Trophoblast cell (in vitro differentiated cells and primary cell): ENCODE data around the gene MAP3K20.
"Not testable (repeated sequence)": the region's sequence is repeated elsewhere in the genome, so short reads cannot be mapped to it uniquely, and the experiment has no call there.

ENCODE experiments used
- DNase-seq, 2 donors: peaks; one replicate each; pipeline ENCODE4 v3.0.0-alpha.2; 2016
- H2AFZ ChIP-seq: 2 replicates; pipeline ENCODE4 v1.6.1; 2013; ENCODE audit warnings: low read length, moderate library complexity, mild to moderate bottlenecking; ENCODE audit not compliant: insufficient read depth, poor library complexity
- H2AK5ac ChIP-seq: 2 replicates; pipeline ENCODE4 v1.6.1; 2013; ENCODE audit warnings: mild to moderate bottlenecking, low read length
- H2BK120ac ChIP-seq: 2 replicates; pipeline ENCODE4 v1.6.1; 2013; ENCODE audit warnings: low read length, mild to moderate bottlenecking, moderate library complexity; ENCODE audit not compliant: insufficient read depth, poor library complexity
- H2BK12ac ChIP-seq: 2 replicates; pipeline ENCODE4 v1.6.1; 2013; ENCODE audit warnings: mild to moderate bottlenecking, low read length, moderate library complexity
- H2BK5ac ChIP-seq: 2 replicates; pipeline ENCODE4 v1.6.1; 2013; ENCODE audit warnings: low read length, low read depth, moderate library complexity, mild to moderate bottlenecking; ENCODE audit not compliant: poor library complexity
- H3K14ac ChIP-seq: 2 replicates; pipeline ENCODE4 v1.6.1; 2013; ENCODE audit warnings: mild to moderate bottlenecking, low read length
- H3K18ac ChIP-seq: 2 replicates; pipeline ENCODE4 v1.6.1; 2013; ENCODE audit warnings: mild to moderate bottlenecking, low read length
- H3K23ac ChIP-seq: 2 replicates; pipeline ENCODE4 v1.6.1; 2013; ENCODE audit warnings: low read length
- H3K27ac ChIP-seq: 2 replicates; pipeline ENCODE4 v1.5.1; 2013; ENCODE audit warnings: low read depth, mild to moderate bottlenecking, inconsistent platforms, low read length, moderate library complexity
- H3K27me3 ChIP-seq: 2 replicates; pipeline ENCODE4 v1.6.1; 2013; ENCODE audit warnings: inconsistent platforms, mild to moderate bottlenecking, low read length, moderate library complexity; ENCODE audit not compliant: insufficient read depth
- H3K36me3 ChIP-seq, 2 experiments: 1 replicate in 1 of 2; 2 replicates in 1 of 2; pipeline ENCODE4 v1.6.1; 2013; ENCODE audit warnings: low read length in 2 of 2, mild to moderate bottlenecking in 2 of 2, moderate library complexity in 1 of 2; ENCODE audit not compliant: insufficient read depth in 2 of 2, control insufficient read depth in 1 of 2
- H3K4ac ChIP-seq: 2 replicates; pipeline ENCODE4 v1.6.1; 2013; ENCODE audit warnings: low read depth, mild to moderate bottlenecking, low read length, moderate library complexity
- H3K4me1 ChIP-seq, 2 experiments: 1 replicate in 1 of 2; 2 replicates in 1 of 2; pipeline ENCODE4 v1.6.1; 2013; ENCODE audit warnings: low read length in 2 of 2, mild to moderate bottlenecking in 2 of 2, moderate library complexity in 1 of 2; ENCODE audit not compliant: insufficient read depth in 2 of 2, control insufficient read depth in 1 of 2
- H3K4me2 ChIP-seq: 2 replicates; pipeline ENCODE4 v1.6.1; 2013; ENCODE audit warnings: inconsistent platforms, mild to moderate bottlenecking, low read length, moderate library complexity
- H3K4me3 ChIP-seq: 2 replicates; pipeline ENCODE4 v1.5.1; 2013; ENCODE audit warnings: mild to moderate bottlenecking, low read depth, low read length, inconsistent platforms
- H3K79me1 ChIP-seq: one replicate; pipeline ENCODE4 v1.6.1; 2013; ENCODE audit warnings: low read length
- H3K79me2 ChIP-seq: 2 replicates; pipeline ENCODE4 v1.6.1; 2013; ENCODE audit warnings: low read length, mild to moderate bottlenecking; ENCODE audit not compliant: control insufficient read depth, insufficient read depth, poor library complexity
- H3K9ac ChIP-seq: 2 replicates; pipeline ENCODE4 v1.6.1; 2013; ENCODE audit warnings: mild to moderate bottlenecking, low read length
- H3K9me3 ChIP-seq: 2 replicates; pipeline ENCODE4 v1.6.1; 2013; ENCODE audit warnings: low read depth, mild to moderate bottlenecking, control low read depth, inconsistent platforms, low read length; ENCODE audit not compliant: insufficient read depth
- H4K12ac ChIP-seq: 2 replicates; pipeline ENCODE4 v1.6.1; 2013; ENCODE audit warnings: low read depth, mild to moderate bottlenecking, low read length, moderate library complexity
- H4K8ac ChIP-seq: 2 replicates; pipeline ENCODE4 v1.6.1; 2013; ENCODE audit warnings: low read depth, mild to moderate bottlenecking, low read length, moderate library complexity
- H4K91ac ChIP-seq: one replicate; pipeline ENCODE4 v1.6.1; 2013; ENCODE audit warnings: low read depth, mild to moderate bottlenecking, low read length, moderate library complexity
- WGBS: extraction: QIAGEN DNeasy Blood & Tissue Kit; methylation state at CpG from one replicate; pipeline ENCODE4 v1.1.7; 2013; ENCODE audit warnings: missing lambda C conversion rate; ENCODE audit not compliant: insufficient read length, insufficient coverage; ENCODE audit errors: extremely low coverage; 5-methylcytosine and 5-hydroxymethylcytosine counted together

The MAP3K20 gene

DNA sequence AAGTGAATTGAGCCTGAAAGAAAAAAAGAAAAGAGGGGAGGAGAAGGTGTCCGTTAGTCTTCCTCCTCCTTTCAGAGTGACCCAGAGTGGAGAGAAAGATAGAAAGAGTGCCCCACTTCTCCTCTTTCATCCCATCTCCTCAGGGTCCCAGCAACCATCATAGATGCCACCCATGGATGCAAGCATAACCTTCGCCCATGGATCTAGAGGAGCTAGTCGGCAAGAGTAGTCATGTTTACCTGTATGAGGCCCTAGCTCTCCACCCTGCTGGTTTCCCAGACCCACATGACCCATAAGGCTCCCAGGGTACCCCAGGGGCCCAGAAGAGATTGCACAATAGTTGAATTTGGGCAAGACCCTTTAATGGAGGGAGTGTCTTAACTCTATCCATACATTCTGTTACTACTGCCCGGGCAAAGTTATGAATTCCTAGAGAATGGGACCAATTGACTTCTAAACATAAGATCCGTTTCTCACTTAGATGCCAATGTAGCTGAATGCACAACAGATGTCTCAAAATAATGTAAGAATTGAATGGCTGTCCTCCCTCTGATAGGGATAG, 223.0 kb downstream of the MAP3K20 start:
- no peak overlapping the region for H3K27ac ChIP-seq
- H3K4me1 ChIP-seq: no peaks in the 10 kb centered on the region
- no peaks in the 10 kb centered on the region for H3K27me3 ChIP-seq
- no peaks in the 10 kb centered on the region for H3K79me2 ChIP-seq
- no peak overlapping the region for H4K8ac ChIP-seq
- H2BK12ac ChIP-seq: no peak overlapping the region
- peaks cover 10% of the 10 kb centered on the region for H3K9me3 ChIP-seq
- H3K36me3 ChIP-seq: peaks cover 0 to 4% of the 10 kb centered on the region in 2 experiments
- no peak overlapping the region for H4K91ac ChIP-seq
- no peak overlapping the region for H3K9ac ChIP-seq
- H3K79me1 ChIP-seq: no peaks in the 10 kb centered on the region
- H3K23ac ChIP-seq: no peak overlapping the region
- no peak overlapping the region for H2AFZ ChIP-seq
- no peak overlapping the region for H3K4ac ChIP-seq
- WGBS: no CpG with 5 or more reads among the region's 5 CpGs
- no peak overlapping the region for H3K14ac ChIP-seq
- no peak overlapping the region for H3K4me3 ChIP-seq
- H2BK120ac ChIP-seq: no peak overlapping the region
- no peak for DNase-seq
- no peak overlapping the region for H2BK5ac ChIP-seq
- no peak overlapping the region for H2AK5ac ChIP-seq
- H3K18ac ChIP-seq: no peak overlapping the region
- no peak overlapping the region for H3K4me2 ChIP-seq
- no peak overlapping the region for H4K12ac ChIP-seq

DNA sequence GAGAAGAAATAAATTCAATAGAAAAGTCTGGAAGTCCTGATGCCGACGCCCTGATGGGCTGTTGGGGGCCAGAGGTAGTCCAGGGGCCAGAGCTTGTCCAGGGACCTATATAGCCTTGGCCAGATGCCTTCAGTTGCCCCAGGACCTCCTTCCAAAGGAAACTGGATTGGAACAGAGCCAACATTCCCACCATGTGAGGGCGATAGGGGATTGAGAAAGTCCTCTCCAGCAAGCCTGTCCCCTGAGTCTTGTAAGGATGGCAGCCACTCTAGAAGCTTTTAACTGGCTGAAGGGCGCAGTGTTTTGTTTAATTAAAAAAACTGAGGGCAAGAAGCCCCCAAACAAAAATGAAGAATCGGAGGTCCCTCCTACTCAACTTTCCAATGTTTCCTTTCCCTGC, 224.1 kb downstream of the MAP3K20 start:
- Histone ChIP-seq H2BK5ac (no peak overlapping the region), H3K79me1 (no peaks in the 10 kb centered on the region), H2AK5ac (no peak overlapping the region), H2BK120ac (peak overlapping the region; percentile 57), H3K4me3 (no peak overlapping the region), H3K23ac (no peak overlapping the region), H2BK12ac (no peak overlapping the region), H3K4ac (no peak overlapping the region), H3K4me1 (no peaks in the 10 kb centered on the region), H2AFZ (no peak overlapping the region), H3K14ac (no peak overlapping the region), H4K12ac (no peak overlapping the region), H3K4me2 (no peak overlapping the region), H3K27ac (no peak overlapping the region), H3K18ac (no peak overlapping the region), H3K9ac (no peak overlapping the region), H3K27me3 (no peaks in the 10 kb centered on the region), H3K36me3 (peaks cover 0 to 4% of the 10 kb centered on the region in 2 experiments), H3K79me2 (no peaks in the 10 kb centered on the region), H4K8ac (no peak overlapping the region), H4K91ac (no peak overlapping the region), H3K9me3 (peaks cover 10% of the 10 kb centered on the region)
- no CpG with 5 or more reads among the region's 5 CpGs for WGBS
- DNase-seq: peak; percentile 30 to 63

DNA sequence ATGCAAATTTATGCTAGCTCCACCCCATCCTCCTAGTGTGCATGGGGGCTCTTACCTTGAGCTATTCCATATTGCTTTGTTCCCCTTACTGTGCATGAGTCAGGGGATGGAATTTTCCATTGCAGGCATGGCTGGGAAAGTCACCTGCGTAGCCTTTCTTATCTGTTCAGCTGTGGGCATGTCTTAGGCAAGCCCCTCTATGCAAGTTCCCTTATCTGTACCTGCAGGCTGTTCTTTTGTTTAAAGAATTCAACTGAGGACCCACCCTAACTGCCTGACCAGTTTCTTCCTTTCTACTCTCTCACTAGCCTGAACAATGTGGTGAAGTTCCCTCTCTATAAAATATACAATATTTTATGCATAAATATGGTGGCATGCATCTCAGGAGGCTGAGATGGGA, 224.8 kb downstream of the MAP3K20 start:
- Histone ChIP-seq H3K4me2 (no peak overlapping the region), H3K27me3 (no peaks in the 10 kb centered on the region), H2BK5ac (no peak overlapping the region), H3K9ac (no peak overlapping the region), H4K8ac (no peak overlapping the region), H3K9me3 (peaks cover 10% of the 10 kb centered on the region), H3K23ac (no peak overlapping the region), H3K36me3 (peaks cover 0 to 4% of the 10 kb centered on the region in 2 experiments), H3K79me1 (no peaks in the 10 kb centered on the region), H2BK12ac (no peak overlapping the region), H3K14ac (no peak overlapping the region), H3K4me3 (no peak overlapping the region), H2AFZ (no peak overlapping the region), H4K12ac (no peak overlapping the region), H2AK5ac (no peak overlapping the region), H4K91ac (no peak overlapping the region), H3K27ac (no peak overlapping the region), H3K18ac (no peak overlapping the region), H3K4ac (no peak overlapping the region), H3K79me2 (no peaks in the 10 kb centered on the region), H2BK120ac (no peak overlapping the region), H3K4me1 (no peaks in the 10 kb centered on the region)
- no CpG with 5 or more reads among the region's 1 CpG for WGBS
- DNase-seq: peak; percentile 84 to 95

DNA sequence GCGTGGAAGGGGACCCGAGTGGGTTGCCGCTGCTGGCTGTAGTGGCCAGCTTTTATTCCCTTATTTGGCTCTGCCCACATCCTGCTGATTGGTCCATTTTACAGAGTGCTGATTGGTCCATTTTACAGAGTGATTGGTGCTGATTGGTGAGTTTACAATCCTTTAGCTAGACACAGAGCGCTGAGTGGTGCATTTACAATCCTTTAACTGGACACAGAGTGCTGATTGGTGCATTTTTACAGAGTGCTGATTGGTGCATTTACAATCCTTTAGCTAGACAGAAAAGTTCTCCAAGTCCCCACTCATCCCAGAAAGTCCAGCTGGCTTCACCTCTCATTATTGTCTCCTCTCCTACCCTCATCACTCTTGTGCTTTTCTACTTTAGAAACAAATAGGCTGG, 225.9 kb downstream of the MAP3K20 start:
- H2BK5ac ChIP-seq, H3K4me2 ChIP-seq, DNase-seq, H4K12ac ChIP-seq, H3K14ac ChIP-seq, H3K79me1 ChIP-seq, H3K18ac ChIP-seq, H3K27me3 ChIP-seq, H2AFZ ChIP-seq, H3K23ac ChIP-seq, H4K91ac ChIP-seq, H3K9ac ChIP-seq, H2BK12ac ChIP-seq, H4K8ac ChIP-seq, H3K36me3 ChIP-seq, H2BK120ac ChIP-seq, H3K79me2 ChIP-seq, H2AK5ac ChIP-seq, H3K4me1 ChIP-seq, H3K4ac ChIP-seq, H3K4me3 ChIP-seq, H3K27ac ChIP-seq: not testable (repeated sequence)
- WGBS: no CpG with 5 or more reads among the region's 4 CpGs
- H3K9me3 ChIP-seq: peaks cover 10% of the 10 kb centered on the region
